Fibroblast of skin of back (primary cell): ENCODE data around the gene GARIN5A.
A peak's percentile ranks its signal among the peaks of the same experiment; 100 is the strongest.

Experiments used
- DNase-seq: peaks from one replicate; pipeline ENCODE4 v3.0.0-alpha.2; 2013

GARIN5A gene

GRCh38 chr19:50432221-50433028, 44.2 kb downstream of the GARIN5A start, which contains the start of gene MYBPC2:
Gene MYBPC2 (plus strand): TSS chr19:50432892. CDS start chr19:50432954, 62 bp downstream.
- DNase-seq: no peak

GRCh38 chr19:50431343-50432220, 45.1 kb downstream of the GARIN5A start:
- peak; percentile 60 for DNase-seq

- DNase-seq: no peak
Observed at GRCh38 chr19:50430888-50431342, 45.7 kb downstream of the GARIN5A start.

- DNase-seq: no peak
Observed at GRCh38 chr19:50428772-50429463, 47.7 kb downstream of the GARIN5A start.

GRCh38 chr19:50427997-50428425, 48.6 kb downstream of the GARIN5A start:
- peak; percentile 30 for DNase-seq

- DNase-seq: no peak
Observed at GRCh38 chr19:50427318-50427925, 49.2 kb downstream of the GARIN5A start.

GRCh38 chr19:50425581-50425980, 51.1 kb downstream of the GARIN5A start:
- DNase-seq: no peak

GRCh38 chr19:50423279-50424113, 53.2 kb downstream of the GARIN5A start:
- no peak for DNase-seq

GRCh38 chr19:50422397-50423278, 54.0 kb downstream of the GARIN5A start:
- DNase-seq: no peak

- no peak for DNase-seq
Observed at GRCh38 chr19:50420808-50421207, 55.8 kb downstream of the GARIN5A start.

- no peak for DNase-seq
Observed at GRCh38 chr19:50420127-50420526, 56.5 kb downstream of the GARIN5A start.

- no peak for DNase-seq
Observed at GRCh38 chr19:50419580-50420035, 57.0 kb downstream of the GARIN5A start.

- DNase-seq: no peak
Observed at GRCh38 chr19:50419022-50419579, 57.5 kb downstream of the GARIN5A start.

- DNase-seq: no peak
Observed at GRCh38 chr19:50418176-50419021, 58.2 kb downstream of the GARIN5A start, which contains the start of gene SPIB. Gene SPIB (plus strand): TSS chr19:50418938. CDS start chr19:50418963, 25 bp downstream.

GRCh38 chr19:50417111-50418081, 59.3 kb downstream of the GARIN5A start:
- no peak for DNase-seq
